ENCODE measurements around the gene APOD. TPM values are rescaled to one million over a fixed set of nuclear protein-coding genes. Genes with fewer than 3 reads are reported as not detected.
A peak's percentile ranks its signal among the peaks of the same experiment; 100 is the strongest.

APOD gene
- total and polyA plus RNA-seq, 7 donors, result 265 to 629 (median 370) TPM

DNA sequence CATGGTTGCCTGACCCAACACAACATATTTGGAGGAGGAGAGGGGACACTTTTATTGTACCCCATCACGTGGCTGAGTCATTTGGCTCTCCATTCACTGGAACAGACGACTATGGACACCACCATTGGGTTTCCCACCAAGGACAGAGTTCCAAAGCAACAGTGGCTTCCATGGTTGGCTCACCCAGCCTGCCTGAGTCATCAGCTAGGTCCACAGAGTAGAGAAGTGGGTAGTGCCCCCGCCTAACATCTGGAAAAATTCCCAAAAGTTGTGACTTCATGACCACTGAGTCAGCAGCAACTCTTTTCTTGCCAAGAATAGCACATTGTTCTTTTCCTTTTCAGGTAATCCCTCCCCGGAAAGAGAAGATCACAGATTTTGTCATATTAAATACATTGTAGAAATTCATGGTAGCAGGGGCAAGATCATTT lies 37.6 kb downstream of the APOD start:
- 38 to 52% (median 40%) methylated on average over 4 of the region's 4 CpGs for WGBS, 3 donors
- H3K4me3 ChIP-seq, result no peak overlapping the region
- no peaks in the 10 kb centered on the region for H3K9me3 ChIP-seq
- H3K4me1 ChIP-seq, result peaks cover 32% of the 10 kb centered on the region
- intact Hi-C loops (cut with DNase I), result no loop called here
- TF ChIP-seq, protein P1, sequence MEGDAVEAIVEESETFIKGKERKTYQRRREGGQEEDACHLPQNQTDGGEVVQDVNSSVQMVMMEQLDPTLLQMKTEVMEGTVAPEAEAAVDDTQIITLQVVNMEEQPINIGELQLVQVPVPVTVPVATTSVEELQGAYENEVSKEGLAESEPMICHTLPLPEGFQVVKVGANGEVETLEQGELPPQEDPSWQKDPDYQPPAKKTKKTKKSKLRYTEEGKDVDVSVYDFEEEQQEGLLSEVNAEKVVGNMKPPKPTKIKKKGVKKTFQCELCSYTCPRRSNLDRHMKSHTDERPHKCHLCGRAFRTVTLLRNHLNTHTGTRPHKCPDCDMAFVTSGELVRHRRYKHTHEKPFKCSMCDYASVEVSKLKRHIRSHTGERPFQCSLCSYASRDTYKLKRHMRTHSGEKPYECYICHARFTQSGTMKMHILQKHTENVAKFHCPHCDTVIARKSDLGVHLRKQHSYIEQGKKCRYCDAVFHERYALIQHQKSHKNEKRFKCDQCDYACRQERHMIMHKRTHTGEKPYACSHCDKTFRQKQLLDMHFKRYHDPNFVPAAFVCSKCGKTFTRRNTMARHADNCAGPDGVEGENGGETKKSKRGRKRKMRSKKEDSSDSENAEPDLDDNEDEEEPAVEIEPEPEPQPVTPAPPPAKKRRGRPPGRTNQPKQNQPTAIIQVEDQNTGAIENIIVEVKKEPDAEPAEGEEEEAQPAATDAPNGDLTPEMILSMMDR (IDR thresholded peaks at IDR 0.05), result no peak
- H3K27ac ChIP-seq, result peak overlapping the region; percentile 24
- ATAC-seq (no peak), DNase-seq (peak in 1 of 2 donors; percentile 50)
- no peaks in the 10 kb centered on the region for H3K27me3 ChIP-seq (ENCODE audit: insufficient read depth in 3 of 3, low read length in 2 of 3)
- no peaks in the 10 kb centered on the region for H3K36me3 ChIP-seq (ENCODE audit: insufficient read depth in 1 of 2, low read depth in 1 of 2)

DNA sequence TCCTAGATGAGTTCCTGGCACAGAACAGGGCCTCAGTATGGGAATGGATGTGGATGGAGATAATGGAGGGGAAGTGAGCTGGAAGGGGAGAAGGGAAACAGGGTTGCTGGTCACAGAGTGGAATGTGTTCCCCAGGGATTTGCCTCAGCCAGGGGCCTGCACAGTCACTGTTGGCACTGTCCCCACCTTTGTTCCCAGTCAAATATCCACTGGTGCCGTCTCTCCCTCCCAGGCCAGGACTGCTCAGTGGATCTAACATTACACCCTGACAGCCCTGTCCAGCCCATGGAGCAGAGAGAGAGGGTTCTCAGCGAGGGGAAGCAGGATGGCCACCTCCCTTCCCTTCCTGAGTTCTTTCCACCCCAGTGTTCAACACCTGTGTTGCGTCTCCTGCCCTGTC lies 39.1 kb downstream of the APOD start:
- Histone ChIP-seq H3K27me3 (ENCODE audit: insufficient read depth in 3 of 3, low read length in 2 of 3) (no peaks in the 10 kb centered on the region), H3K36me3 (ENCODE audit: insufficient read depth in 1 of 2, low read depth in 1 of 2) (no peaks in the 10 kb centered on the region), H3K9me3 (no peaks in the 10 kb centered on the region), H3K27ac (peak overlapping the region; percentile 98), H3K4me1 (peaks cover 33% of the 10 kb centered on the region), H3K4me3 (no peak overlapping the region)
- 57 to 68% (median 57%) methylated on average over 3 of the region's 3 CpGs for WGBS, 3 donors
- DNase-seq (peak in 1 of 2 donors; percentile 45), ATAC-seq (no peak)
- intact Hi-C loops (cut with DNase I), result no loop called here
- TF ChIP-seq, protein P1 (IDR thresholded peaks at IDR 0.05), result no peak

DNA sequence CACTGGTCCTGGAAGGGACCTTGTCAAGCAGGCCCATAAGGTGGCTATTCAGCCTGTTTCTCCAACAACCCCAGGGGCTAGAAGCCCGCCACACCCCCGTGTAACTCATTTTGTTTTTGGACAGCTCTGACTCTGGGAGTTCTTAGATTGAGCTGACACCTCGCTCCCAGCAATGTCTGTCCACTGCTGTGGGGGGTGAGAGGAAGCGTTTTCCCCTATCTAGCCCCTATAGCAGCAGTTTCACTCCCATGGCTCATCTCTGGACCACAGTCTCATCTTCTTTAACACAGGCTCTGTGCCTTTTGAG lies 39.6 kb downstream of the APOD start:
- 71 to 82% (median 76%) methylated on average over 4 of the region's 4 CpGs for WGBS, 3 donors
- TF ChIP-seq, protein P1 (IDR thresholded peaks at IDR 0.05), result no peak
- no peak for DNase-seq
- peaks cover 37% of the 10 kb centered on the region for H3K4me1 ChIP-seq
- ATAC-seq, result no peak
- peak overlapping the region; percentile 96 for H3K4me3 ChIP-seq
- H3K27ac ChIP-seq, result peak overlapping the region; percentile 98
- no peaks in the 10 kb centered on the region for H3K27me3 ChIP-seq (ENCODE audit: insufficient read depth in 3 of 3, low read length in 2 of 3)
- intact Hi-C loops (cut with DNase I), result no loop called here
- H3K9me3 ChIP-seq, result no peaks in the 10 kb centered on the region
- H3K36me3 ChIP-seq (ENCODE audit: insufficient read depth in 1 of 2, low read depth in 1 of 2), result no peaks in the 10 kb centered on the region

DNA sequence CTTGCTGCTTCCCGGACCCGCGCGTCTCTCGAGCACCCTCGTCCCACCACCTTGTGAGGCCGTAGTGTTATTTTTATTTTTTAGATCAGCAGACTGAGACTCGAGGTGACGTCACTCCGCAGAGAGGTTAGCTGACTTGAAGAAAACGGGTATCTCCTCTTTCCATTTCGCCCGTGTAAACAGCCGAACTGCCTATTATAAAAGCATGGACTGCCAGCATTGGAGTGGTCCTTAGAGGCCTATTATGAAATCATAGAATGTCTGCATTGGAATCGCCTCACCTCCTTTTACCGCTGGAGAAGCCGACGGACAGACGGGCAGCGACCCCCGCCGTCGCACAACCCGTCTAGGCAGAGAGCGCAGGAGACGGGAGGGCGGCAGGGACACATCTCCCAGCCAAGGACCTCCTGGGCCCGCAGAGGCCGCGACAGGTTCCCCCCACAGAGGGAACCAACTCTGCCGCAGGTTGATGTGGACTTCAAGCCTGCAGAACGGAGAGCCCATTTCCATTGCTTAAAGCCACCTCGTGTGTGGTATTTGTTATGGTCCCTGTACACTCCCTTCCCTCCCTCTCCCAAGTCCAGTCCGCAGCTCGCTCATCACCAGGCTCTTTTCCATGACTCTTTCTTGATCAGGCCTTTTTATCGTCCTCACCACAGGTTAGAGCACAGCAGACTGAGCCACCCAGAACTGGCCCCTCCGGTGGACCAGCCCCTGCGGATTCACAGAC lies 40.1 kb downstream of the APOD start:
- Histone ChIP-seq H3K9me3 (no peaks in the 10 kb centered on the region), H3K4me3 (peak overlapping the region; percentile 96), H3K27ac (peak overlapping the region; percentile 98), H3K4me1 (peaks cover 42% of the 10 kb centered on the region), H3K27me3 (ENCODE audit: insufficient read depth in 3 of 3, low read length in 2 of 3) (no peaks in the 10 kb centered on the region), H3K36me3 (ENCODE audit: insufficient read depth in 1 of 2, low read depth in 1 of 2) (no peaks in the 10 kb centered on the region)
- DNase-seq (peak in 1 of 2 donors; percentile 62), ATAC-seq (peak; percentile 7 to 16 (median 10))
- intact Hi-C loops (cut with DNase I), result no loop called here
- 11 to 16% (median 14%) methylated on average over 38 of the region's 38 CpGs for WGBS, 3 donors
- TF ChIP-seq, protein P1 (IDR thresholded peaks at IDR 0.05), result no peak

Data from psoas muscle (tissue), 8 donors.